T-helper 1 cell treated with Interleukin-12 subunit alpha and Interleukin-12 subunit beta and Interleukin-4 antibody, amounts not matched to agents 30 μg/mL and 1 μg/mL, for 36 hours (primary cell): Measurements from ENCODE around the gene IGSF9B.

Source experiments
- H3K27ac Mint-ChIP-seq: one replicate; pipeline ENCODE4 v1.8.0; 2021; ENCODE audit warnings: mild to moderate bottlenecking, mixed read lengths
- H3K27me3 Mint-ChIP-seq: one replicate; pipeline ENCODE4 v1.8.0; 2021; ENCODE audit warnings: low read depth, mixed read lengths
- H3K36me3 Mint-ChIP-seq: one replicate; pipeline ENCODE4 v1.8.0; 2021; ENCODE audit warnings: low read depth, mixed read lengths
- H3K4me1 Mint-ChIP-seq: one replicate; pipeline ENCODE4 v1.8.0; 2021; ENCODE audit warnings: low read depth, mixed read lengths
- H3K4me3 Mint-ChIP-seq: one replicate; pipeline ENCODE4 v1.8.0; 2021; ENCODE audit warnings: mild to moderate bottlenecking, moderate library complexity, mixed read lengths
- H3K9me3 Mint-ChIP-seq: one replicate; pipeline ENCODE4 v1.8.0; 2021; ENCODE audit warnings: mixed read lengths

Gene IGSF9B

GRCh38 chr11:133974836-133975487, 18.2 kb upstream of the IGSF9B start:
- Mint-ChIP-seq H3K27me3 (peaks cover 23% of the 10 kb centered on the region), H3K36me3 (no peaks in the 10 kb centered on the region)

GRCh38 chr11:133971881-133972280, 15.1 kb upstream of the IGSF9B start:
- no peaks in the 10 kb centered on the region for H3K9me3 Mint-ChIP-seq

More at GRCh38 chr11:133974836-133975487, 18.2 kb upstream of the IGSF9B start:
- no peaks in the 10 kb centered on the region for H3K9me3 Mint-ChIP-seq
- H3K27ac Mint-ChIP-seq = no peak overlapping the region
- H3K4me3 Mint-ChIP-seq = no peak overlapping the region
- H3K4me1 Mint-ChIP-seq = no peaks in the 10 kb centered on the region

GRCh38 chr11:133969112-133969511, 12.3 kb upstream of the IGSF9B start:
- Mint-ChIP-seq H3K27me3 (peaks cover 50% of the 10 kb centered on the region), H3K4me3 (no peak overlapping the region), H3K9me3 (no peaks in the 10 kb centered on the region), H3K36me3 (no peaks in the 10 kb centered on the region), H3K27ac (no peak overlapping the region), H3K4me1 (peaks cover 9% of the 10 kb centered on the region)

More at GRCh38 chr11:133971881-133972280, 15.1 kb upstream of the IGSF9B start:
- Mint-ChIP-seq H3K27me3 (peaks cover 47% of the 10 kb centered on the region), H3K4me1 (peaks cover 6% of the 10 kb centered on the region), H3K4me3 (no peak overlapping the region), H3K27ac (no peak overlapping the region), H3K36me3 (no peaks in the 10 kb centered on the region)

GRCh38 chr11:133968300-133968699, 11.5 kb upstream of the IGSF9B start:
- Mint-ChIP-seq H3K4me3 (no peak overlapping the region), H3K4me1 (peaks cover 9% of the 10 kb centered on the region), H3K27me3 (peaks cover 48% of the 10 kb centered on the region), H3K36me3 (no peaks in the 10 kb centered on the region), H3K27ac (no peak overlapping the region), H3K9me3 (no peaks in the 10 kb centered on the region)

- Mint-ChIP-seq H3K36me3 (no peaks in the 10 kb centered on the region), H3K4me3 (peak overlapping the region; percentile 89), H3K27me3 (peaks cover 47% of the 10 kb centered on the region), H3K27ac (peak overlapping the region; percentile 75), H3K9me3 (no peaks in the 10 kb centered on the region), H3K4me1 (peaks cover 9% of the 10 kb centered on the region)
Observed at GRCh38 chr11:133967599-133968238, 11.0 kb upstream of the IGSF9B start.

- Mint-ChIP-seq H3K4me1 (peaks cover 9% of the 10 kb centered on the region), H3K4me3 (peak overlapping the region; percentile 89), H3K27me3 (peaks cover 43% of the 10 kb centered on the region), H3K27ac (peak overlapping the region; percentile 75), H3K36me3 (no peaks in the 10 kb centered on the region), H3K9me3 (no peaks in the 10 kb centered on the region)
Observed at GRCh38 chr11:133966921-133967598, 10.3 kb upstream of the IGSF9B start.

- Mint-ChIP-seq H3K27ac (no peak overlapping the region), H3K4me1 (peaks cover 16% of the 10 kb centered on the region), H3K9me3 (no peaks in the 10 kb centered on the region), H3K4me3 (no peak overlapping the region), H3K36me3 (no peaks in the 10 kb centered on the region), H3K27me3 (peaks cover 51% of the 10 kb centered on the region)
Observed at GRCh38 chr11:133966172-133966651, 9.4 kb upstream of the IGSF9B start.

- H3K27ac Mint-ChIP-seq = no peak overlapping the region
- no peaks in the 10 kb centered on the region for H3K9me3 Mint-ChIP-seq
- peaks cover 49% of the 10 kb centered on the region for H3K27me3 Mint-ChIP-seq
- no peaks in the 10 kb centered on the region for H3K36me3 Mint-ChIP-seq
- no peak overlapping the region for H3K4me3 Mint-ChIP-seq
- H3K4me1 Mint-ChIP-seq = peaks cover 16% of the 10 kb centered on the region
Observed at GRCh38 chr11:133965031-133965601, 8.3 kb upstream of the IGSF9B start.

- H3K27me3 Mint-ChIP-seq = peaks cover 47% of the 10 kb centered on the region
- no peaks in the 10 kb centered on the region for H3K36me3 Mint-ChIP-seq
- peaks cover 16% of the 10 kb centered on the region for H3K4me1 Mint-ChIP-seq
- H3K27ac Mint-ChIP-seq = no peak overlapping the region
- no peaks in the 10 kb centered on the region for H3K9me3 Mint-ChIP-seq
- no peak overlapping the region for H3K4me3 Mint-ChIP-seq
Observed at GRCh38 chr11:133964356-133964755, 7.6 kb upstream of the IGSF9B start.

- no peaks in the 10 kb centered on the region for H3K9me3 Mint-ChIP-seq
- no peak overlapping the region for H3K4me3 Mint-ChIP-seq
- H3K27ac Mint-ChIP-seq = no peak overlapping the region
- H3K36me3 Mint-ChIP-seq = no peaks in the 10 kb centered on the region
- peaks cover 18% of the 10 kb centered on the region for H3K4me1 Mint-ChIP-seq
- peaks cover 41% of the 10 kb centered on the region for H3K27me3 Mint-ChIP-seq
Observed at GRCh38 chr11:133961890-133962289, 5.1 kb upstream of the IGSF9B start.

GRCh38 chr11:133957900-133958299, 1.1 kb upstream of the IGSF9B start:
- peaks cover 38% of the 10 kb centered on the region for H3K4me1 Mint-ChIP-seq
- peak overlapping the region; percentile 91 for H3K4me3 Mint-ChIP-seq
- H3K27ac Mint-ChIP-seq = peak overlapping the region; percentile 82
- H3K27me3 Mint-ChIP-seq = peaks cover 40% of the 10 kb centered on the region
- H3K36me3 Mint-ChIP-seq = peaks cover 10% of the 10 kb centered on the region
- no peaks in the 10 kb centered on the region for H3K9me3 Mint-ChIP-seq

GRCh38 chr11:133955945-133956421, 785 bp downstream of the IGSF9B start:
- H3K36me3 Mint-ChIP-seq = peaks cover 10% of the 10 kb centered on the region
- peaks cover 32% of the 10 kb centered on the region for H3K27me3 Mint-ChIP-seq
- H3K27ac Mint-ChIP-seq = no peak overlapping the region
- no peak overlapping the region for H3K4me3 Mint-ChIP-seq
- no peaks in the 10 kb centered on the region for H3K9me3 Mint-ChIP-seq
- peaks cover 41% of the 10 kb centered on the region for H3K4me1 Mint-ChIP-seq

GRCh38 chr11:133955081-133955891, 1.5 kb downstream of the IGSF9B start:
- H3K4me1 Mint-ChIP-seq = peaks cover 41% of the 10 kb centered on the region
- H3K9me3 Mint-ChIP-seq = no peaks in the 10 kb centered on the region
- H3K27me3 Mint-ChIP-seq = peaks cover 30% of the 10 kb centered on the region
- peak overlapping the region; percentile 88 for H3K4me3 Mint-ChIP-seq
- peak overlapping the region; percentile 46 for H3K27ac Mint-ChIP-seq
- H3K36me3 Mint-ChIP-seq = peaks cover 10% of the 10 kb centered on the region

- peaks cover 52% of the 10 kb centered on the region for H3K4me1 Mint-ChIP-seq
- H3K9me3 Mint-ChIP-seq = no peaks in the 10 kb centered on the region
- peak overlapping the region; percentile 88 for H3K4me3 Mint-ChIP-seq
- peaks cover 10% of the 10 kb centered on the region for H3K36me3 Mint-ChIP-seq
- H3K27me3 Mint-ChIP-seq = peaks cover 19% of the 10 kb centered on the region
- peak overlapping the region; percentile 73 for H3K27ac Mint-ChIP-seq
Observed at GRCh38 chr11:133953999-133954398, 2.8 kb downstream of the IGSF9B start.
